ENCODE data around the gene NOP53. TPM values are rescaled to one million over a fixed set of nuclear protein-coding genes. Genes with fewer than 3 reads are reported as not detected.

Gene NOP53
- polyA plus RNA-seq, 1 experiment: 114 TPM

DNA sequence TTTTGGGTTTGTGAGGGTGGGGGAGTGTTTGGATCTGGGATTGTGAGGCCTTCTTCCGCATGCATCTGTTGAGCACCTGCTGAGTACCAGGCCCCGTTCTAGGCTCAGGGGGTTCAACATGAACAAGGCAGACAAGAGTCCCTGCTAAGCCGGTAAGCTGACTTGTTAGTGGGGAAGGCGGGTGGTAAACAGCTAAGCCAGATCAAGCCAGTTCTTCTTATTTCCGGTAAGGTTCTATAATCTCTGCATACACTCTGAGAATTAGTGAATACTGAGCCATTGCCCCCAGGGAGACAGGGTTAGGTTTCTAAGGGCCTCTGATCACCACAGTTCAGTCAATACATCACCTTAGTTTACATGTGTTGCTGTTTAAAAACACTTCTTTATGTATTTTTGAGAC is 42.0 kb upstream of the NOP53 start:
- Histone ChIP-seq H3K27ac (ENCODE audit: low read depth, low read length) (peak overlapping the region; percentile 73), H3K27me3 (ENCODE audit: control insufficient read depth, insufficient read depth, low read length) (no peaks in the 10 kb centered on the region), H3K9me3 (ENCODE audit: control insufficient read depth, insufficient read depth, low read length) (no peaks in the 10 kb centered on the region; the same call in 1 of the 2 replicates), H3K4me3 (ENCODE audit: low read depth, low read length) (no peak overlapping the region)
- CTCF ChIA-PET: interaction anchor here (1.0 to 12.6 kb wide), 3 partner anchors 10 to 267 kb away, joined by 3 to 212 read pairs (median 4); no protein-coding TSS in a partner anchor
- DNase-seq (ENCODE audit: low read depth, low spot score): no peak
- no peak for TF ChIP-seq CTCF (IDR thresholded peaks at IDR 0.05; ENCODE audit: low read depth, low read length)
- POLR2A ChIA-PET: interaction anchor here (1.0 to 1.6 kb wide), 4 partner anchors 10 to 42 kb away, joined by 3 to 9 read pairs (median 6); partner anchors contain the start of genes EHD2 and NOP53

GRCh38 chr19:47704024-47704423 is 41.3 kb upstream of the NOP53 start:
- no peak for TF ChIP-seq CTCF (IDR thresholded peaks at IDR 0.05; ENCODE audit: low read depth, low read length)
- no peaks in the 10 kb centered on the region; the same call in 1 of the 2 replicates for H3K9me3 ChIP-seq (ENCODE audit: control insufficient read depth, insufficient read depth, low read length)
- H3K27me3 ChIP-seq (ENCODE audit: control insufficient read depth, insufficient read depth, low read length): no peaks in the 10 kb centered on the region
- peak overlapping the region; percentile 73 for H3K27ac ChIP-seq (ENCODE audit: low read depth, low read length)
- DNase-seq (ENCODE audit: low read depth, low spot score): peak; percentile 81
- no peak overlapping the region for H3K4me3 ChIP-seq (ENCODE audit: low read depth, low read length)
- CTCF ChIA-PET: interaction anchor here (1.0 to 12.6 kb wide), 4 partner anchors 9 to 268 kb away, joined by 3 to 212 read pairs (median 6); no protein-coding TSS in a partner anchor
- POLR2A ChIA-PET: interaction anchor here (1.3 to 1.6 kb wide), 3 partner anchors 9 to 40 kb away, joined by 6 to 9 read pairs (median 6); partner anchors contain the start of gene EHD2

DNA sequence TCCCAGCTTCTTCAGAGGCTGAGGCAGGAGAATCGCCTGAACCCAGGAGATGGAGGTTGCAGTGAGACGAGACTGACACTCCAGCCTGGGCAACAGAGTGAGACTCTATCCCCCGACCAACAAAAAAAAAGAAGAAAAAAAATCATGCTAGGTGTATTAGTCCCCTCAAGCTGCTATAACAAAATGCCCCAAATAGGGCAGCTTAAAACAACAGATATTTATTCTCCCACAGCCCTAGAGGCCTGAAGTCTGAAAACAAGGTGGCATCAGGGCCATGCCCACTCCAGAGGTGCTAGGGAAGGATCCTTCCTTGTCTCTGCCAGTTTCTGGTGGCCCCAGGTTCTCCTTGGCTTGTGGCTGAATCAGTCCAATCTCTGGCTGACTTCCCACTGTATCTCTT is 40.7 kb upstream of the NOP53 start:
- H3K4me3 ChIP-seq (ENCODE audit: low read depth, low read length): no peak overlapping the region
- CTCF ChIA-PET: interaction anchor here (0.6 to 12.6 kb wide), 6 partner anchors 8 to 277 kb away, joined by 3 to 212 read pairs (median 4); partner anchors contain the start of gene KPTN
- H3K27ac ChIP-seq (ENCODE audit: low read depth, low read length): no peak overlapping the region
- H3K9me3 ChIP-seq (ENCODE audit: control insufficient read depth, insufficient read depth, low read length): no peaks in the 10 kb centered on the region; the same call in 1 of the 2 replicates
- DNase-seq (ENCODE audit: low read depth, low spot score): no peak
- no peak for TF ChIP-seq CTCF (IDR thresholded peaks at IDR 0.05; ENCODE audit: low read depth, low read length)
- POLR2A ChIA-PET: interaction anchor here (1.3 to 1.6 kb wide), 3 partner anchors 9 to 39 kb away, joined by 6 to 9 read pairs (median 6); partner anchors contain the start of gene EHD2
- H3K27me3 ChIP-seq (ENCODE audit: control insufficient read depth, insufficient read depth, low read length): no peaks in the 10 kb centered on the region

DNA sequence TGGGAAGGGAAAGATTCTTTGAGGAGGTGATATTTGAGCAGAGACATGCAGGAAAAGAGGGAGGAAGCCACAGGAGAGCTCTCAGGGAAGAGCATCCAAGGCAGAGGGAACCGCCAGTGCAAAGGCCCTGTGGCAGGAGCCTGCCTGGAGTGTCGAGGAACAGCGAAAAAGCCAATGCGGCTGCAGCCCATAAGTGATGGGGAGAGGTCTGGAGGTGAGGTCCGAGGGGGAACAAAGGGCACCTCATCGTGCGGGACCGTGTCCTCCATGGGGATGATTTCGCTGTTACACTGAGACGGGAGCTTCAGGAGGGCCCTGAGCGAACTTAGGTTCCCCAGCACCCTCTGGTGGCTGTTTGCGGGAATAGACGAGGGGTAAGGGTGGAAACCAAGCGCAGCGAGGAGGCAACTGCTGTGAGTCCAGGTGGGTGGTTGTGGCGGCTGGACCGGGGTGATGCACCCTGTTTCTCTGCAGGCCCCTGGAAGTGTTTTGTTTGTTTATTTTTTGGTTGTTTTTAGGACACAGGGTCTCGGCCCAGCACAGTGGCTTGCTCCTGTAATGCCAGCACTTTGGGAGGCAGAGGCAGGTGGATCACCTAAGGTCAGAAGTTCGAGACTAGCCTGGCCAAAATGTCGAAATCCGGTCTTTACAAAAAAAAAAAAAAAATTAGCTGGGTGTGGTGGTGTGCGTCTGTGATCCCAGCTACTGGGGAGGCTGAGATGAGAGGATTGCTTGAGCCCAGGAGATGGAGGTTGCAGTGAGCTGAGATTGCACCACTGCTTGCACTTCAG is 38.0 kb upstream of the NOP53 start:
- no peak for DNase-seq (ENCODE audit: low read depth, low spot score)
- no peak overlapping the region for H3K27ac ChIP-seq (ENCODE audit: low read depth, low read length)
- peak; percentile 94 for TF ChIP-seq CTCF (IDR thresholded peaks at IDR 0.05; ENCODE audit: low read depth, low read length)
- no peaks in the 10 kb centered on the region for H3K27me3 ChIP-seq (ENCODE audit: control insufficient read depth, insufficient read depth, low read length)
- POLR2A ChIA-PET: interaction anchor here (0.6 to 0.9 kb wide), 6 partner anchors 12 to 414 kb away, joined by 3 to 5 read pairs (median 4); partner anchors contain the start of gene KPTN
- H3K4me3 ChIP-seq (ENCODE audit: low read depth, low read length): no peak overlapping the region
- CTCF ChIA-PET: interaction anchor here (0.6 to 12.6 kb wide), 17 partner anchors 8 to 462 kb away, joined by 3 to 212 read pairs (median 4); no protein-coding TSS in a partner anchor
- H3K9me3 ChIP-seq (ENCODE audit: control insufficient read depth, insufficient read depth, low read length): no peaks in the 10 kb centered on the region; the same call in 1 of the 2 replicates

Data from AG04450 (cell line).